Measurements from ENCODE around the gene CUL9.

The CUL9 gene

GRCh38 chr6:43213431-43213830, 31.4 kb downstream of the CUL9 start:
- Histone ChIP-seq H3K27me3 (ENCODE audit: control insufficient read depth, insufficient read depth, low read length) (no peaks in the 10 kb centered on the region), H3K9me3 (ENCODE audit: control insufficient read depth, insufficient read depth, low read length) (no peaks in the 10 kb centered on the region), H3K36me3 (ENCODE audit: control insufficient read depth, insufficient read depth, low read length) (no peaks in the 10 kb centered on the region), H3K4me3 (ENCODE audit: low read length) (no peak overlapping the region), H3K27ac (ENCODE audit: low read length) (no peak overlapping the region), H3K4me1 (ENCODE audit: control insufficient read depth, insufficient read depth, low read length) (no peaks in the 10 kb centered on the region)
- DNase-seq (ENCODE audit: low read depth, low spot score): no peak
- WGBS (ENCODE audit: insufficient coverage, insufficient read length): no CpG with 5 or more reads among the region's 11 CpGs

GRCh38 chr6:43215066-43215465, 33.1 kb downstream of the CUL9 start:
- Histone ChIP-seq H3K27ac (ENCODE audit: low read length) (no peak overlapping the region), H3K27me3 (ENCODE audit: control insufficient read depth, insufficient read depth, low read length) (no peaks in the 10 kb centered on the region), H3K36me3 (ENCODE audit: control insufficient read depth, insufficient read depth, low read length) (no peaks in the 10 kb centered on the region), H3K4me1 (ENCODE audit: control insufficient read depth, insufficient read depth, low read length) (no peaks in the 10 kb centered on the region), H3K4me3 (ENCODE audit: low read length) (no peak overlapping the region; the same call in 1 of the 2 replicates), H3K9me3 (ENCODE audit: control insufficient read depth, insufficient read depth, low read length) (no peaks in the 10 kb centered on the region)
- DNase-seq (ENCODE audit: low read depth, low spot score): no peak
- WGBS (ENCODE audit: insufficient coverage, insufficient read length): no CpG with 5 or more reads among the region's 8 CpGs

GRCh38 chr6:43216200-43216599, 34.2 kb downstream of the CUL9 start:
- Histone ChIP-seq H3K4me1 (ENCODE audit: control insufficient read depth, insufficient read depth, low read length) (no peaks in the 10 kb centered on the region), H3K27me3 (ENCODE audit: control insufficient read depth, insufficient read depth, low read length) (no peaks in the 10 kb centered on the region), H3K4me3 (ENCODE audit: low read length) (no peak overlapping the region), H3K27ac (ENCODE audit: low read length) (no peak overlapping the region), H3K9me3 (ENCODE audit: control insufficient read depth, insufficient read depth, low read length) (no peaks in the 10 kb centered on the region), H3K36me3 (ENCODE audit: control insufficient read depth, insufficient read depth, low read length) (no peaks in the 10 kb centered on the region)
- DNase-seq (ENCODE audit: low read depth, low spot score): no peak
- WGBS (ENCODE audit: insufficient coverage, insufficient read length): no CpG with 5 or more reads among the region's 12 CpGs

- H3K9me3 ChIP-seq (ENCODE audit: control insufficient read depth, insufficient read depth, low read length): no peaks in the 10 kb centered on the region
- no peak for DNase-seq (ENCODE audit: low read depth, low spot score)
- H3K4me1 ChIP-seq (ENCODE audit: control insufficient read depth, insufficient read depth, low read length): no peaks in the 10 kb centered on the region
- WGBS (ENCODE audit: insufficient coverage, insufficient read length): no CpG with 5 or more reads among the region's 5 CpGs
- no peak overlapping the region for H3K27ac ChIP-seq (ENCODE audit: low read length)
- H3K36me3 ChIP-seq (ENCODE audit: control insufficient read depth, insufficient read depth, low read length): no peaks in the 10 kb centered on the region; the same call in 1 of the 2 replicates
- no peak overlapping the region for H3K4me3 ChIP-seq (ENCODE audit: low read length)
- no peaks in the 10 kb centered on the region for H3K27me3 ChIP-seq (ENCODE audit: control insufficient read depth, insufficient read depth, low read length)
Observed at GRCh38 chr6:43217351-43217750, 35.4 kb downstream of the CUL9 start.

GRCh38 chr6:43219119-43219518, 37.1 kb downstream of the CUL9 start:
- H3K4me3 ChIP-seq (ENCODE audit: low read length): no peak overlapping the region
- no peak overlapping the region for H3K27ac ChIP-seq (ENCODE audit: low read length)
- WGBS (ENCODE audit: insufficient coverage, insufficient read length): no CpG with 5 or more reads among the region's 3 CpGs
- H3K4me1 ChIP-seq (ENCODE audit: control insufficient read depth, insufficient read depth, low read length): no peaks in the 10 kb centered on the region
- peaks cover 3% of the 10 kb centered on the region; the same call in 1 of the 2 replicates for H3K36me3 ChIP-seq (ENCODE audit: control insufficient read depth, insufficient read depth, low read length)
- no peak for DNase-seq (ENCODE audit: low read depth, low spot score)
- no peaks in the 10 kb centered on the region for H3K27me3 ChIP-seq (ENCODE audit: control insufficient read depth, insufficient read depth, low read length)
- no peaks in the 10 kb centered on the region for H3K9me3 ChIP-seq (ENCODE audit: control insufficient read depth, insufficient read depth, low read length)

- Histone ChIP-seq H3K27ac (ENCODE audit: low read length) (no peak overlapping the region), H3K4me1 (ENCODE audit: control insufficient read depth, insufficient read depth, low read length) (no peaks in the 10 kb centered on the region), H3K36me3 (ENCODE audit: control insufficient read depth, insufficient read depth, low read length) (peaks cover 3% of the 10 kb centered on the region; the same call in 1 of the 2 replicates), H3K9me3 (ENCODE audit: control insufficient read depth, insufficient read depth, low read length) (no peaks in the 10 kb centered on the region), H3K4me3 (ENCODE audit: low read length) (no peak overlapping the region), H3K27me3 (ENCODE audit: control insufficient read depth, insufficient read depth, low read length) (no peaks in the 10 kb centered on the region)
- no CpG with 5 or more reads among the region's 7 CpGs for WGBS (ENCODE audit: insufficient coverage, insufficient read length)
- no peak for DNase-seq (ENCODE audit: low read depth, low spot score)
Observed at GRCh38 chr6:43219814-43220213, 37.8 kb downstream of the CUL9 start.

GRCh38 chr6:43220439-43220951, 38.5 kb downstream of the CUL9 start:
- no peaks in the 10 kb centered on the region for H3K4me1 ChIP-seq (ENCODE audit: control insufficient read depth, insufficient read depth, low read length)
- H3K27ac ChIP-seq (ENCODE audit: low read length): no peak overlapping the region
- H3K9me3 ChIP-seq (ENCODE audit: control insufficient read depth, insufficient read depth, low read length): no peaks in the 10 kb centered on the region
- no peaks in the 10 kb centered on the region for H3K27me3 ChIP-seq (ENCODE audit: control insufficient read depth, insufficient read depth, low read length)
- H3K36me3 ChIP-seq (ENCODE audit: control insufficient read depth, insufficient read depth, low read length): peaks cover 3% of the 10 kb centered on the region; the same call in 1 of the 2 replicates
- no CpG with 5 or more reads among the region's 16 CpGs for WGBS (ENCODE audit: insufficient coverage, insufficient read length)
- no peak for DNase-seq (ENCODE audit: low read depth, low spot score)
- no peak overlapping the region for H3K4me3 ChIP-seq (ENCODE audit: low read length)

GRCh38 chr6:43221046-43221972, 39.3 kb downstream of the CUL9 start:
- no peak overlapping the region for H3K27ac ChIP-seq (ENCODE audit: low read length)
- WGBS (ENCODE audit: insufficient coverage, insufficient read length): no CpG with 5 or more reads among the region's 20 CpGs
- H3K4me3 ChIP-seq (ENCODE audit: low read length): no peak overlapping the region
- DNase-seq (ENCODE audit: low read depth, low spot score): no peak
- H3K27me3 ChIP-seq (ENCODE audit: control insufficient read depth, insufficient read depth, low read length): no peaks in the 10 kb centered on the region
- H3K9me3 ChIP-seq (ENCODE audit: control insufficient read depth, insufficient read depth, low read length): no peaks in the 10 kb centered on the region
- H3K4me1 ChIP-seq (ENCODE audit: control insufficient read depth, insufficient read depth, low read length): no peaks in the 10 kb centered on the region
- H3K36me3 ChIP-seq (ENCODE audit: control insufficient read depth, insufficient read depth, low read length): peaks cover 3% of the 10 kb centered on the region; the same call in 1 of the 2 replicates

- Histone ChIP-seq H3K27ac (ENCODE audit: low read length) (no peak overlapping the region), H3K4me1 (ENCODE audit: control insufficient read depth, insufficient read depth, low read length) (no peaks in the 10 kb centered on the region), H3K27me3 (ENCODE audit: control insufficient read depth, insufficient read depth, low read length) (no peaks in the 10 kb centered on the region), H3K4me3 (ENCODE audit: low read length) (no peak overlapping the region), H3K36me3 (ENCODE audit: control insufficient read depth, insufficient read depth, low read length) (peaks cover 3% of the 10 kb centered on the region; the same call in 1 of the 2 replicates), H3K9me3 (ENCODE audit: control insufficient read depth, insufficient read depth, low read length) (no peaks in the 10 kb centered on the region)
- no CpG with 5 or more reads among the region's 15 CpGs for WGBS (ENCODE audit: insufficient coverage, insufficient read length)
- DNase-seq (ENCODE audit: low read depth, low spot score): no peak
Observed at GRCh38 chr6:43222418-43223059, 40.5 kb downstream of the CUL9 start.

- DNase-seq (ENCODE audit: low read depth, low spot score): no peak
- no CpG with 5 or more reads among the region's 14 CpGs for WGBS (ENCODE audit: insufficient coverage, insufficient read length)
- Histone ChIP-seq H3K4me1 (ENCODE audit: control insufficient read depth, insufficient read depth, low read length) (no peaks in the 10 kb centered on the region), H3K27ac (ENCODE audit: low read length) (no peak overlapping the region), H3K9me3 (ENCODE audit: control insufficient read depth, insufficient read depth, low read length) (no peaks in the 10 kb centered on the region), H3K4me3 (ENCODE audit: low read length) (no peak overlapping the region), H3K36me3 (ENCODE audit: control insufficient read depth, insufficient read depth, low read length) (peaks cover 3% of the 10 kb centered on the region; the same call in 1 of the 2 replicates), H3K27me3 (ENCODE audit: control insufficient read depth, insufficient read depth, low read length) (no peaks in the 10 kb centered on the region)
Observed at GRCh38 chr6:43223175-43223574, 41.2 kb downstream of the CUL9 start.

All from iPS DF 6.9 (cell line).